ENCODE measurements around the gene P2RY13.

Gene P2RY13

DNA sequence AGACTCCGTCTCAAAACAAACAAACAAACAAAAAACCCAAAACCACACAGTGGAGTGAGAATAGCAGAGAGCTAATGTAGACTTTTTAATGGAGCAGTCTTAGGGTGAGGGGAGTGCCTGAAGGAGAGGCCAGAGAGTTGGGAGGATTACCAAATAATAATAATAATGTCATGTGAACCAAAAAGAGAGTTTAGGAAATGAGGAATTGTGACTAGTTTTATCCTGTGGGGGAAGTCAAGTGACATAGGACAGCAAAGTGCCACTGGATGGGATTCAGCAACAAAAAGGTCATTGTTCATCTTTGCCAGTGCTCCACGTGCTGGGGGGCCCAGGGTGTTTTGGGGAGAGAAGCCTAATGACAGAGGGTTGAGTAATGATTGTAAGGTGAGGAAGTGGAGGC lies 25.6 kb downstream of the P2RY13 start:
- H3K4me1 Mint-ChIP-seq = peaks cover 13% of the 10 kb centered on the region
- H3K36me3 Mint-ChIP-seq (ENCODE audit: insufficient read depth) = peaks cover 1% of the 10 kb centered on the region
- ATAC-seq (replicated peaks; ENCODE audit: extremely low read depth, poor library complexity, severe bottlenecking) (no peak), DNase-seq (ENCODE audit: low spot score in 2 of 2) (no peak)
- no peaks in the 10 kb centered on the region for H3K9me3 Mint-ChIP-seq
- peaks cover 44% of the 10 kb centered on the region for H3K27me3 Mint-ChIP-seq
- no peak overlapping the region for H3K27ac Mint-ChIP-seq (ENCODE audit: low read depth)
- no peak overlapping the region for H3K4me3 Mint-ChIP-seq

- peaks cover 13% of the 10 kb centered on the region for H3K4me1 Mint-ChIP-seq
- peaks cover 44% of the 10 kb centered on the region for H3K27me3 Mint-ChIP-seq
- DNase-seq (ENCODE audit: low spot score in 2 of 2) = no peak
Measured at GRCh38 chr3:151301787-151302186, 27.6 kb downstream of the P2RY13 start.

DNA sequence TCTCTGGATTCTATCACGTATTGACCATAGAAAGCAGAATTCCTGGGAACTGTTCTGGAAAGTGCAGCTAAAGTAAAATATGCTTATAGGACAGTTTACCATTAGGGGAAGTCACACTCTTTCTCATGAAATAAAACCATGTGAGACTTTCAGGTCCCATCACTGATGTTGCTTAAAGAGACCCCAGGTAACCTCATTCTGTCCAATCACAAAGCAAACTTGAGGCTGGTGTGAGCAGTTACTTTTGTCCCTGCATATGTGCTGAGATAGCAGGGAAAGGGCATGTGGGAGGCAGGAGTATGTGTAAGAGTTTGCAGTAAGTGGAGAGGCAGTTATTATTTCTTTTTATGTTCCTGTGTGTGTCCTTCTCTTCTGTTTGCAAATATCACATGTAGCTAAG lies 28.8 kb downstream of the P2RY13 start:
- H3K4me1 Mint-ChIP-seq = peaks cover 7% of the 10 kb centered on the region
- no peak overlapping the region for H3K27ac Mint-ChIP-seq (ENCODE audit: low read depth)
- ATAC-seq (replicated peaks; ENCODE audit: extremely low read depth, poor library complexity, severe bottlenecking) (no peak), DNase-seq (ENCODE audit: low spot score in 2 of 2) (no peak)
- peaks cover 1% of the 10 kb centered on the region for H3K36me3 Mint-ChIP-seq (ENCODE audit: insufficient read depth)
- H3K4me3 Mint-ChIP-seq = no peak overlapping the region
- H3K9me3 Mint-ChIP-seq = no peaks in the 10 kb centered on the region
- peaks cover 47% of the 10 kb centered on the region for H3K27me3 Mint-ChIP-seq

More at GRCh38 chr3:151301787-151302186, 27.6 kb downstream of the P2RY13 start:
- ATAC-seq (replicated peaks; ENCODE audit: extremely low read depth, poor library complexity, severe bottlenecking) = no peak
- Mint-ChIP-seq H3K27ac (ENCODE audit: low read depth) (no peak overlapping the region), H3K4me3 (no peak overlapping the region), H3K9me3 (no peaks in the 10 kb centered on the region), H3K36me3 (ENCODE audit: insufficient read depth) (peaks cover 1% of the 10 kb centered on the region)

GRCh38 chr3:151299006-151299405 lies 30.3 kb downstream of the P2RY13 start:
- ATAC-seq (replicated peaks; ENCODE audit: extremely low read depth, poor library complexity, severe bottlenecking) (no peak), DNase-seq (ENCODE audit: low spot score in 2 of 2) (no peak)
- peaks cover 1% of the 10 kb centered on the region for H3K36me3 Mint-ChIP-seq (ENCODE audit: insufficient read depth)
- H3K27ac Mint-ChIP-seq (ENCODE audit: low read depth) = no peak overlapping the region
- H3K4me3 Mint-ChIP-seq = no peak overlapping the region
- peaks cover 58% of the 10 kb centered on the region for H3K27me3 Mint-ChIP-seq
- no peaks in the 10 kb centered on the region for H3K9me3 Mint-ChIP-seq
- H3K4me1 Mint-ChIP-seq = no peaks in the 10 kb centered on the region

DNA sequence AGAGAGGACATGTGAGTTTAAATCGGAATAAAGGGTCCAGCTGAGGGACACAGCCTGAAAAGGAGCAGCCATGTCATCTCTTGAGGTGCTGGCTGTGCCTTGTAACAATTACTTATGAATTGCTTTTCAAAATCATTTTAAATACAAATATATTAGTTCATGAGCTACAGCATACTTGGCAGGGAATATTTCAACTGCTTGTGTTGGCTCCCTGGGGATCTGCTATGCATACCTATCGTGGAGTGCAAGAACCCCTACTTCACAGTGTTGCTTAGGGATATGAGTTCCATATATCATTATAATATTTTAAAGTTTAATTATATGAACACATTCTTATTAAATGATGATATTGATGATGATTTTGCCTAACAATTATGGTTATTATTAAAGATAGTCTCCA lies 31.9 kb downstream of the P2RY13 start:
- Mint-ChIP-seq H3K27me3 (peaks cover 57% of the 10 kb centered on the region), H3K27ac (ENCODE audit: low read depth) (no peak overlapping the region), H3K4me1 (no peaks in the 10 kb centered on the region), H3K4me3 (no peak overlapping the region), H3K36me3 (ENCODE audit: insufficient read depth) (no peaks in the 10 kb centered on the region), H3K9me3 (no peaks in the 10 kb centered on the region)
- ATAC-seq (replicated peaks; ENCODE audit: extremely low read depth, poor library complexity, severe bottlenecking) (no peak), DNase-seq (ENCODE audit: low spot score in 2 of 2) (no peak)

GRCh38 chr3:151296226-151296625 lies 33.1 kb downstream of the P2RY13 start:
- DNase-seq (ENCODE audit: low spot score in 2 of 2) = no peak
- no peak overlapping the region for H3K27ac Mint-ChIP-seq (ENCODE audit: low read depth)
- peaks cover 65% of the 10 kb centered on the region for H3K27me3 Mint-ChIP-seq
- no peak overlapping the region for H3K4me3 Mint-ChIP-seq
- no peaks in the 10 kb centered on the region for H3K4me1 Mint-ChIP-seq
- H3K9me3 Mint-ChIP-seq = no peaks in the 10 kb centered on the region
- no peaks in the 10 kb centered on the region for H3K36me3 Mint-ChIP-seq (ENCODE audit: insufficient read depth)
- no peak for ATAC-seq (replicated peaks; ENCODE audit: extremely low read depth, poor library complexity, severe bottlenecking)

- Mint-ChIP-seq H3K27ac (ENCODE audit: low read depth) (no peak overlapping the region), H3K4me1 (no peaks in the 10 kb centered on the region), H3K9me3 (no peaks in the 10 kb centered on the region), H3K4me3 (no peak overlapping the region), H3K36me3 (ENCODE audit: insufficient read depth) (peaks cover 2% of the 10 kb centered on the region), H3K27me3 (peaks cover 41% of the 10 kb centered on the region)
- ATAC-seq (replicated peaks; ENCODE audit: extremely low read depth, poor library complexity, severe bottlenecking) (no peak), DNase-seq (ENCODE audit: low spot score in 2 of 2) (no peak)
Measured at GRCh38 chr3:151293127-151293526, 36.2 kb downstream of the P2RY13 start.

DNA sequence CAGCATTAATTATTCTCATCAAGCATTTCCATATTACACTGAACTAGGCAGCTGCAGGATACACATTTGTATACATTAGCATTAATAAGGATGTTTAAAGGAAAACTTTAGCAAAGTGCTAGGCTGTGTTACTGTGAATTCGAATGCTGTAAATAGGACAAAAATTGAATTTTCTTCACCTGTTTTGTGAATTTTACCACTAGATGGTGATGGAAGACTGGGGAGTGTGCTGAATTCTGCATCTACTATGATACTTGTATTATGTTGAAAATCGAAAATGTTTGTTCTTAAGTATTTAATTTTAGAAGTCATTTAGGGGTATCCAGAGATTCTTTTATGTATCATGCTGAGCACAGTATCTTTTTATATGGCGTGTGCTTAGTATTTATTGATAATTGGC lies 38.7 kb downstream of the P2RY13 start:
- Mint-ChIP-seq H3K4me3 (no peak overlapping the region), H3K27ac (ENCODE audit: low read depth) (no peak overlapping the region), H3K9me3 (no peaks in the 10 kb centered on the region), H3K27me3 (peaks cover 39% of the 10 kb centered on the region), H3K4me1 (no peaks in the 10 kb centered on the region), H3K36me3 (ENCODE audit: insufficient read depth) (peaks cover 2% of the 10 kb centered on the region)
- DNase-seq (ENCODE audit: low spot score in 2 of 2) (no peak), ATAC-seq (replicated peaks; ENCODE audit: extremely low read depth, poor library complexity, severe bottlenecking) (no peak)

- H3K36me3 Mint-ChIP-seq (ENCODE audit: insufficient read depth) = peaks cover 2% of the 10 kb centered on the region
- no peak for ATAC-seq (replicated peaks; ENCODE audit: extremely low read depth, poor library complexity, severe bottlenecking)
Measured at GRCh38 chr3:151289445-151289844, 39.9 kb downstream of the P2RY13 start.

DNA sequence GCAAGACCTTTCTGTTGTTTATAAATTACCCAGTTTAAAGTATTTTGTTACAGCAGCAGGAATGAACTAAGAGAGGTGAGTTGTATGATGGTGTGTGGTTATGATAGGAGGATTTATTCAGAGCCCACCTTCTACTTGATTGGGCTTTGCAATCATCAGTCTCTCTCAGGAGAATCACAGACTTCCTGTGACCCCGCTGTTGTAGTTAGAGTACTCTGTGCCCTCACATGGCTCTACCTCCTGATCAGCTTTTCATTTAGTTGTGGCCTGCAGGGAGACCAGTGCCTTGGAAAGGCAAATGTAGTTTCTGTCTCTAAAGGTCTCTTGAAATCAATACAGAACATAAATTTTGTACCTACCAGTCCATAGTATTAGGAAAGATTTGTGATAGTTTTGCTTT lies 43.4 kb downstream of the P2RY13 start:
- ATAC-seq (replicated peaks; ENCODE audit: extremely low read depth, poor library complexity, severe bottlenecking) (no peak), DNase-seq (ENCODE audit: low spot score in 2 of 2) (no peak)
- Mint-ChIP-seq H3K27me3 (no peaks in the 10 kb centered on the region), H3K4me1 (no peaks in the 10 kb centered on the region), H3K36me3 (ENCODE audit: insufficient read depth) (peaks cover under 1% of the 10 kb centered on the region), H3K4me3 (no peak overlapping the region), H3K9me3 (no peaks in the 10 kb centered on the region), H3K27ac (ENCODE audit: low read depth) (no peak overlapping the region)

More at GRCh38 chr3:151289445-151289844, 39.9 kb downstream of the P2RY13 start:
- Mint-ChIP-seq H3K27me3 (peaks cover 29% of the 10 kb centered on the region), H3K4me1 (no peaks in the 10 kb centered on the region), H3K27ac (ENCODE audit: low read depth) (no peak overlapping the region), H3K9me3 (no peaks in the 10 kb centered on the region), H3K4me3 (no peak overlapping the region)
- DNase-seq (ENCODE audit: low spot score in 2 of 2) = no peak

- H3K27me3 Mint-ChIP-seq = no peaks in the 10 kb centered on the region
- no peaks in the 10 kb centered on the region for H3K36me3 Mint-ChIP-seq (ENCODE audit: insufficient read depth)
- no peaks in the 10 kb centered on the region for H3K9me3 Mint-ChIP-seq
- no peak overlapping the region for H3K4me3 Mint-ChIP-seq
- DNase-seq (ENCODE audit: low spot score in 2 of 2) (no peak), ATAC-seq (replicated peaks; ENCODE audit: extremely low read depth, poor library complexity, severe bottlenecking) (peak; percentile 21)
- peaks cover under 1% of the 10 kb centered on the region for H3K4me1 Mint-ChIP-seq
- no peak overlapping the region for H3K27ac Mint-ChIP-seq (ENCODE audit: low read depth)
Measured at GRCh38 chr3:151283907-151284461, 45.4 kb downstream of the P2RY13 start.

DNA sequence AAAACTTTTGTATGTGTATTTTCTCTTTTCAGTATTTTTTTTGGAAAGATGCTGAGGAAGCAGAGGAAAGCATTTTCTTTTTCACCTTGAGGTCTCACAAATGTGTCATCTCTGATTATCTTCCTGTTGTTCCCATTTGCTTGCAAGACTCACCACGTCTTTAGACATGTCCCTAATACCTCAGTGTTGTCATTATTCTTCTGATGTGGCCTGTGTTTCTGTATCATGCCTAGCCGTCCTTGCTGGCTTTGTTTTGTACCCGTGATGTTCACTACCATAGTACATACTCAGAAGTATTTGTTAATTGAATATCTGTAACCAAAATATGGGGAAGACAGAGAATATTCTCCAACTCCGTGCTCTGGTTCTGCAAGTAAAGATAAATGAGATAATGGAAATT lies 46.0 kb downstream of the P2RY13 start:
- no peak overlapping the region for H3K4me3 Mint-ChIP-seq
- no peak overlapping the region for H3K27ac Mint-ChIP-seq (ENCODE audit: low read depth)
- peaks cover 6% of the 10 kb centered on the region for H3K4me1 Mint-ChIP-seq
- no peaks in the 10 kb centered on the region for H3K27me3 Mint-ChIP-seq
- DNase-seq (ENCODE audit: low spot score in 2 of 2) (no peak), ATAC-seq (replicated peaks; ENCODE audit: extremely low read depth, poor library complexity, severe bottlenecking) (no peak)
- no peaks in the 10 kb centered on the region for H3K9me3 Mint-ChIP-seq
- H3K36me3 Mint-ChIP-seq (ENCODE audit: insufficient read depth) = no peaks in the 10 kb centered on the region

- no peaks in the 10 kb centered on the region for H3K9me3 Mint-ChIP-seq
- ATAC-seq (replicated peaks; ENCODE audit: extremely low read depth, poor library complexity, severe bottlenecking) (no peak), DNase-seq (ENCODE audit: low spot score in 2 of 2) (no peak)
- peaks cover 9% of the 10 kb centered on the region for H3K4me1 Mint-ChIP-seq
- no peaks in the 10 kb centered on the region for H3K36me3 Mint-ChIP-seq (ENCODE audit: insufficient read depth)
- no peak overlapping the region for H3K27ac Mint-ChIP-seq (ENCODE audit: low read depth)
- no peak overlapping the region for H3K4me3 Mint-ChIP-seq
- H3K27me3 Mint-ChIP-seq = no peaks in the 10 kb centered on the region
Measured at GRCh38 chr3:151282921-151283320, 46.4 kb downstream of the P2RY13 start.
